GM13977 (cell line): ENCODE results near the gene DIAPH2.
A peak's percentile ranks its signal among the peaks of the same experiment; 100 is the strongest.

ENCODE experiments used
- DNase-seq: peaks from one replicate; pipeline ENCODE4 v3.0.0; 2012; ENCODE audit warnings: low spot score
- CTCF ChIP-seq: IDR thresholded peaks from 2 replicates; pipeline ENCODE4 v1.5.1; 2012; ENCODE audit warnings: mild to moderate bottlenecking, control low read depth; ENCODE audit not compliant: insufficient read depth; ENCODE audit errors: extremely low read depth, missing control alignments
- in situ Hi-C: fragments of 300-500 bp; cut with MboI; formaldehyde crosslinking; loops from one replicate; pipeline ENCODE4 v1.12.0; 2022; ENCODE audit warnings: low sequenced_read_pairs, low pct_unique_long_range_greater_than_20kb, mixed read lengths, inconsistent platforms; ENCODE audit not compliant: unreplicated experiment

DIAPH2 gene

GRCh38 chrX:97602465-97603258 is 918.0 kb downstream of the DIAPH2 start:
- no peak for TF ChIP-seq CTCF
- DNase-seq, result no peak
- in situ Hi-C loops, result no loop called here

- TF ChIP-seq CTCF, result no peak
- DNase-seq, result no peak
- in situ Hi-C loops, result no loop called here
These were observed 920.6 kb downstream of the DIAPH2 start for GRCh38 chrX:97605271-97605670.

GRCh38 chrX:97609357-97609756 is 924.7 kb downstream of the DIAPH2 start:
- TF ChIP-seq CTCF, result no peak
- DNase-seq, result no peak
- in situ Hi-C loops, result no loop called here

- in situ Hi-C loops, result no loop called here
- no peak for DNase-seq
These were observed 925.3 kb downstream of the DIAPH2 start for GRCh38 chrX:97609938-97610337.

GRCh38 chrX:97616883-97617530 is 932.4 kb downstream of the DIAPH2 start:
- in situ Hi-C loops, result no loop called here

More at GRCh38 chrX:97609938-97610337, 925.3 kb downstream of the DIAPH2 start:
- TF ChIP-seq CTCF, result no peak

GRCh38 chrX:97619499-97619898 is 934.9 kb downstream of the DIAPH2 start:
- in situ Hi-C loops, result no loop called here
- no peak for TF ChIP-seq CTCF
- DNase-seq, result no peak

More at GRCh38 chrX:97616883-97617530, 932.4 kb downstream of the DIAPH2 start:
- DNase-seq, result peak; percentile 23
- TF ChIP-seq CTCF, result no peak
